ENCODE measurements around the gene SPON2. TPM values are rescaled to one million over a fixed set of nuclear protein-coding genes. Genes with fewer than 3 reads are reported as not detected.

The SPON2 gene
- total RNA-seq (2012; rRNA removed) (21.1 and 21.7 TPM in 2 replicates), polyA plus RNA-seq (2012; rRNA removed) (177 and 209 TPM in 2 replicates), Bru-seq, nascent RNA (percentile 66 among the genes with signal in this experiment), BruChase-seq, experiment 1, labeled RNA remaining after a 6-hour chase (percentile 91 among the genes with signal in this experiment), BruChase-seq, experiment 2, labeled RNA remaining after a 2-hour chase (percentile 86 among the genes with signal in this experiment)
- polyA plus RNA-seq (2012; cell fraction: cytosol; rRNA removed) = 208 and 420 TPM in 2 replicates
- polyA plus RNA-seq (2012; cell fraction: nucleus; rRNA removed; ENCODE audit: low replicate concordance) = 476 and 980 TPM in 2 replicates
- long read RNA-seq, transcript SPON2-201 (6 exons, 1,869 nt) = major isoform, 69 of 216 reads
- long read RNA-seq, partial matches to known transcripts = 84 of 216 reads
- long read RNA-seq, other reads (novel, unspliced or antisense) = 63 of 216 reads

- intact Hi-C loops (cut with micrococcal nuclease) (loop anchor here (2.0 kb wide), 1 partner anchor 36 kb away; no protein-coding TSS in a partner anchor), dilution Hi-C loops (cut with HindIII; ENCODE audit: low sequenced_read_pairs, unreplicated experiment) (no loop called here), in situ Hi-C loops (cut with MboI; ENCODE audit: low sequenced_read_pairs) (loop anchor here (25.0 kb wide), 1 partner anchor 465 kb away; no protein-coding TSS in a partner anchor)
- Histone ChIP-seq H2AFZ (replicated peaks; ENCODE audit: low read length, poor library complexity) (peak within 1 kb of the TSS; percentile 41), H3K9me3 (ENCODE audit: control insufficient read depth, insufficient read depth, low read length) (no peaks in the 10 kb centered on the region), H2BK15ac (ENCODE audit: low read depth, low read length) (no peak within 1 kb of the TSS), H3K4me2 (ENCODE audit: low read depth, low read length) (no peak within 1 kb of the TSS; the same call in 1 of the 2 replicates), H3K79me1 (ENCODE audit: low read depth in 1 of 2, low read length in 2 of 2) (peaks cover 0 to 4% of the 10 kb centered on the region in 2 experiments; a peak in 1 of 4 replicates), H3K27ac (ENCODE audit: insufficient read depth, low read length) (peak within 1 kb of the TSS; percentile 80), H2BK5ac (ENCODE audit: low read depth, low read length, poor library complexity, severe bottlenecking) (peak within 1 kb of the TSS; percentile 48), H3K4ac (ENCODE audit: low read depth, low read length) (peak within 1 kb of the TSS; percentile 71), H3K9me1 (ENCODE audit: insufficient read depth, low read length) (peaks cover 3% of the 10 kb centered on the region; the same call in 1 of the 2 replicates), H3K36me3 (ENCODE audit: control insufficient read depth, insufficient read depth, low read length) (peaks cover 22% of the 10 kb centered on the region; the same call in 1 of the 2 replicates), H4K91ac (ENCODE audit: insufficient read depth, low read depth, low read length) (peak within 1 kb of the TSS; percentile 70), H3K56ac (ENCODE audit: extremely low read depth, insufficient read depth, low read length) (no peak within 1 kb of the TSS; the same call in 1 of the 2 replicates), H3K23ac (ENCODE audit: low read depth, low read length) (no peak within 1 kb of the TSS; the same call in 1 of the 2 replicates), H3K14ac (replicated peaks; ENCODE audit: low read depth, low read length) (peak within 1 kb of the TSS; percentile 77), H3K18ac (ENCODE audit: low read depth, low read length) (peak within 1 kb of the TSS; percentile 51), H2BK120ac (ENCODE audit: low read depth, low read length) (peak within 1 kb of the TSS; percentile 69), H4K8ac (ENCODE audit: low read depth in 2 of 2, low read length in 2 of 2) (peak within 1 kb of the TSS in 1 of 2 experiments; percentile 56; a peak in 1 of 4 replicates), H3K4me3 (ENCODE audit: insufficient read depth, low read depth, low read length) (peak within 1 kb of the TSS; percentile 43), H2BK20ac (ENCODE audit: low read depth, low read length) (peak within 1 kb of the TSS; percentile 75; the same call in 1 of the 2 replicates), H4K20me1 (ENCODE audit: insufficient read depth, low read length) (no peaks in the 10 kb centered on the region), H4K5ac (ENCODE audit: low read depth, low read length) (peak within 1 kb of the TSS; percentile 88), H2AK9ac (replicated peaks; ENCODE audit: low read depth, low read length, poor library complexity) (peak within 1 kb of the TSS; percentile 86), H3K27me3 (ENCODE audit: control insufficient read depth, insufficient read depth, low read length) (no peaks in the 10 kb centered on the region), H2AK5ac (ENCODE audit: low read depth, low read length) (peak within 1 kb of the TSS; percentile 75), H3K4me1 (ENCODE audit: control insufficient read depth, insufficient read depth, low read length) (peaks cover 23% of the 10 kb centered on the region), H3K9ac (ENCODE audit: low read depth, low read length) (peak within 1 kb of the TSS; percentile 62)
- no TSS peak for BruUV-seq (replicated peaks)
- POLR2A ChIA-PET (ENCODE audit: unreplicated experiment) = interaction anchor here (0.8 to 1.6 kb wide), 2 partner anchors 30 to 76 kb away, joined by 4 to 10 read pairs; no protein-coding TSS in a partner anchor
- ATAC-seq (ENCODE audit: low read depth) = no peak
- 35% methylated on average over 12 of the region's 54 CpGs; no CpG with 5 or more reads in 1 of the 2 experiments for WGBS, 2 experiments (ENCODE audit: extremely low coverage in 2 of 2, insufficient read length in 1 of 2)
- DNase-seq = peak; percentile 27
- CTCF ChIA-PET = no interaction called here
- TF ChIP-seq FOS (IDR thresholded peaks at IDR 0.05; ENCODE audit: low read depth, low read length) = no peak
- TF ChIP-seq MAFK (IDR thresholded peaks at IDR 0.05; ENCODE audit: low read depth, low read length) = no peak
- no peak for TF ChIP-seq CEBPB (IDR thresholded peaks at IDR 0.05; ENCODE audit: low read depth, low read length)
- TF ChIP-seq NFE2L2 (IDR thresholded peaks at IDR 0.05; ENCODE audit: low read depth, low read length) = no peak
- no peak for TF ChIP-seq RFX5 (IDR thresholded peaks at IDR 0.05; ENCODE audit: low read depth, low read length)
- TF ChIP-seq BHLHE40 (IDR thresholded peaks at IDR 0.05; ENCODE audit: low read depth, low read length) = no peak
- TF ChIP-seq MAZ (IDR thresholded peaks at IDR 0.05; ENCODE audit: borderline replicate concordance, low read depth, low read length) = no peak
- TF ChIP-seq RAD21 (IDR thresholded peaks at IDR 0.05; ENCODE audit: low read length) = no peak
- no peak for TF ChIP-seq ELK1 (IDR thresholded peaks at IDR 0.05; ENCODE audit: borderline replicate concordance, low read depth, low read length)
- TF ChIP-seq, protein P1, sequence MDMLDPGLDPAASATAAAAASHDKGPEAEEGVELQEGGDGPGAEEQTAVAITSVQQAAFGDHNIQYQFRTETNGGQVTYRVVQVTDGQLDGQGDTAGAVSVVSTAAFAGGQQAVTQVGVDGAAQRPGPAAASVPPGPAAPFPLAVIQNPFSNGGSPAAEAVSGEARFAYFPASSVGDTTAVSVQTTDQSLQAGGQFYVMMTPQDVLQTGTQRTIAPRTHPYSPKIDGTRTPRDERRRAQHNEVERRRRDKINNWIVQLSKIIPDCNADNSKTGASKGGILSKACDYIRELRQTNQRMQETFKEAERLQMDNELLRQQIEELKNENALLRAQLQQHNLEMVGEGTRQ (IDR thresholded peaks at IDR 0.05; ENCODE audit: low read depth, low read length) = no peak
- TF ChIP-seq POLR2A (IDR thresholded peaks at IDR 0.05; ENCODE audit: low read depth, low read length) = no peak
- TF ChIP-seq MXI1 (IDR thresholded peaks at IDR 0.05; ENCODE audit: borderline replicate concordance, low read depth, low read length) = no peak
- TF ChIP-seq SMC3 (IDR thresholded peaks at IDR 0.05; ENCODE audit: low read depth, low read length) = no peak
Observed at GRCh38 chr4:1172228-1172851, at the start of gene SPON2. Gene SPON2, minus strand, starts transcription at chr4:1172583.

Measured in IMR-90 (cell line).